Right kidney (tissue), 1 donor: ENCODE results near the gene PRTFDC1.
"Not testable (repeated sequence)": the region's sequence is repeated elsewhere in the genome, so short reads cannot be mapped to it uniquely, and the experiment has no call there.

Experiments
- DNase-seq: peaks from one replicate; pipeline ENCODE4 v3.0.0-alpha.2; 2016

Gene PRTFDC1

DNA sequence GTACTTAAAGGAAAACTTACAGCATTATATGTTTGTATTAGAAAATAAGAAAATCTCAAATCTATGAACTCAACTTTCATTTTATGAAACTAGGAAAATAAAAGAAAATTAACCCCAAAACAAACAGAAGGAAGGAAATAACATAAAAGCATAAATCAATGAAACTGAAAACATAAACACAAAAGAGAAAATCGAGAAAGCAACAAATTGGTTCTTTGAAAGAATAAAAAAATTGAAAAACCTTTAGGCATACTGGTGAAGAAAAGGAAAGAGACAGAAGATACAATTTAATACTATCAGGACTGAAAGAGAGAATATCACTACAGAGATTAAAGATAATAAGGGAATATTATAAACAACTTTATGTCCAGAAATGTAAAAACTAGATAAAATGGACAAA is 21.2 kb downstream of the PRTFDC1 start:
- no peak for DNase-seq

DNA sequence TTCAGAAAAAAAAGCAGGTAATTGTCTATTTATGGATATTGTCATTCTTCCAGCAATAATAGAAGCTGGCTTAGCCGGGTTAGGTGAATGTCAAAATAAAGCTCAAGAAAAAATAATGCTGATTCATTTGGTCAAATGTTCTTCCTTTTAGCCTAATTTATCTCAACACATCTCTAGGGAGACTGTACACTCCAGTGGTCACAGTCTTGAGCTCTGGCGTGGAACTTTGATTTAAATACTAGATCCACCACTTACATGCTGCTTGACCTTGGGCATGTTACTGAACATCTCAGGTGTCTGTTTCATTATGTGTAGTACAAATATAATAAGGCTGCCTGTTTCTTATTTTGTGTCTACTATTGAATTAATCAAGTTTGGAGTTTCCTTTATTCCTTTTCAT is 22.0 kb downstream of the PRTFDC1 start:
- DNase-seq, result no peak

DNA sequence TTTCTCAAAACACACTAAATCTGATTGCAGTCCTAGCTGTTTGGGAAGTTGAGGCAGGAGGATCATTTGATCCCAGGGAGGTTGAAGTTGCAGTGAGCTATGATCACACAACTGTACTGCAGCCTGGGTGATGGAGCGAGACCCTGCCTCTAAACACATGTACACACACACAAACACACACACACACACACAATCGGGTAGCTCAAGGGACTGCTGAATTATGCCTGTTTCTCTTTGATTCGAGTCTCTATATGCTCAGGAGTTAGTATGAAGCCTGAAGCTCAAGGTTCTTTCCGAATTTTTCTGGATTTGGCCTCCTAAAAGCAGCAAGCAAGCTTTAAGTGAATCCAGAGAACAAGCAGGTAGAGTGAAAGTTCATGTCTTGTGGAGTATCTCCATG is 22.5 kb downstream of the PRTFDC1 start:
- no peak for DNase-seq

DNA sequence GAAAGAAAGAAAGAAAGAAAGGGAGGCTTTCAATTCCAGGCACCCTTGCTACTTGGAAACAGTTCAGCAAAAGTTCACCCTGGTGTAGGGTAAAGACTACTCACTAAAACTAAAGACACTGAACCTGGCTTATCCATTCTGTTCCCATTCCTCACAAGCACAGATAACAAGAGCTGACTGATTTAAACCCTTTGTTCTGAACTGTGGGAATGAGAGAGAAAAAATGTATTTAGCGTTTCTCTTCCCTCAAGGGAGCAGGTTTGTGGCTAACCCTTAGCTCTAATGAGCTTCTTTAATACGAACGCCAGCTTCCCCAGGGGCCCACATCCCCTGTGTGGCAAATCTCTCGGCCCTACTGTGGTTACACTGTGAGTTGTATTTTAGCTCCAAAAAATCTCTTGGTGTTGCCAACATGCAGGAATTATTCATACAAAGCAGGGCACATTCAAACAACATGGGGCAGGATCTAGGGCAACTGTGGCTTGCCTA is 23.3 kb downstream of the PRTFDC1 start:
- DNase-seq, result no peak

DNA sequence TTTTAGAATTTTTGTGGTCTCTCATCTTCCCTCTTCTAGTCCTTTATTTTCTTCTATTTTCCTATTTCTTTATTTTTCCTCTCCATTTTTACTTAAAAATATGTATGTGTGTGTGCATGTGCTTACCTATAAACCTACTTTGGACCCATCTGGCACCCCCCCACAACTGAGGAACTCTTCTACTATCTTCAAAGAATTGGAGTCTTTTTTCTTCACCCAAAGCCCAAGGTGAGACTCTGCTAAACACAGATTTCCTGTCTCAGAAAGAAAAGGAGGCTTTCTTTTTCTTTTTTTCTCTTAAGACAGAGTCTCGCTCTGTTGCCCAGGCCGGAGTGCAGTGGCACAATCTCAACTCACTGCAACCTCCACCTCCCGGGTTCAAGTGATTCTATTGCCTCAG is 24.2 kb downstream of the PRTFDC1 start:
- DNase-seq, result no peak

DNA sequence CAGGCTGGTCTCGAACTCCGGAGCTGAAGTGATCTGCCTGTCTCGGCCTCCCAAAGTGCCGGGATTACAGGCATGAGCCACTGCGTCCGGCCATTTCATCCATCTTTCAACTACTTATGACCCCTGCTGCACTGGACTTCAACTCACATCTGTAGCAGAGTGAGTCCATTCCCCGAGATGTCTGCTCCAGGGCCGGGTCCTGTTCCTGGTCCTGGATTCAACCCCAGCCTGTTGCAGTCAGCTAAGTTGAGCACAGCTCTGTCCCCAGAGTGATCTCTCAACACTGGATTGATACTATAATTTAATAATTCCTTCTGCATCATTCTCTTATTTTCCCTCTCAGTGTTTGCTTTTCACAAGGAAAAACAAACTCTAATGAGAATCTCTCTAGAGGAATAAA is 25.8 kb downstream of the PRTFDC1 start:
- no peak for DNase-seq

DNA sequence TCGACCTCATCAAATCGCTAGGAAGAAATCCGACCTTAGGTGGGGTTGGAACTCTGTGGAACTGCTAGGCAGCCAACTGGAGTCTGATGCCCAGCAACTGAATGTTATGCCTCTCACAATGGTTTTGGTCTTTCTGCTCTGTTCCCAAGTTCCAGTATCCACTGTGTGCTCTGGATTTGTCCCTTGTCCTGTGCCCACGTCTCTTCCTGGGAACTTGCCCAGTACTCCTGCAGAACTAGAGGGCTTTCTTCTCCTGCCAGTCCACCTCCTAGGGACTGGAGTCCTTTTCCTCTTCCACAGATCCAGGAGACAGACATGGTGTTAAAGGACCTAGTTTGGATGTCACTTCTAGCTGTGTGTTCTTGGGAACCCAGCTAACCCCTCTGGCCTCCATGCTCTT is 26.6 kb downstream of the PRTFDC1 start:
- DNase-seq, result no peak

DNA sequence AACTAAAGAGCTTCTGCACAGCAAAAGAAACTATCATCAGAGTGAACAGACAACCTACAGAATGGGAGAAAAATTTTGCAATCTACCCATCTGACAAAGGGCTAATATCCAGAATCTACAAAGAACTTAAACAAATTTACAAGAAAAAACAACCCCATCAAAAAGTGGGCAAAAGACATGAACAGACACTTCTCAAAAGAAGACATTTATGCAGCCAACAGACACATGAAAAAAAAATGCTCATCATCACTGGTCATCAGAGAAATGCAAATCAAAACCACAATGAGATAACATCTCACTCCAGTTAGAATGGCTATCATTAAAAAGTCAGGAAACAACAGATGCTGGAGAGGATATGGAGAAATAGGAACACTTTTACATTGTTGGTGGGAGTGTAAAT is 27.9 kb downstream of the PRTFDC1 start:
- DNase-seq, result not testable (repeated sequence)

DNA sequence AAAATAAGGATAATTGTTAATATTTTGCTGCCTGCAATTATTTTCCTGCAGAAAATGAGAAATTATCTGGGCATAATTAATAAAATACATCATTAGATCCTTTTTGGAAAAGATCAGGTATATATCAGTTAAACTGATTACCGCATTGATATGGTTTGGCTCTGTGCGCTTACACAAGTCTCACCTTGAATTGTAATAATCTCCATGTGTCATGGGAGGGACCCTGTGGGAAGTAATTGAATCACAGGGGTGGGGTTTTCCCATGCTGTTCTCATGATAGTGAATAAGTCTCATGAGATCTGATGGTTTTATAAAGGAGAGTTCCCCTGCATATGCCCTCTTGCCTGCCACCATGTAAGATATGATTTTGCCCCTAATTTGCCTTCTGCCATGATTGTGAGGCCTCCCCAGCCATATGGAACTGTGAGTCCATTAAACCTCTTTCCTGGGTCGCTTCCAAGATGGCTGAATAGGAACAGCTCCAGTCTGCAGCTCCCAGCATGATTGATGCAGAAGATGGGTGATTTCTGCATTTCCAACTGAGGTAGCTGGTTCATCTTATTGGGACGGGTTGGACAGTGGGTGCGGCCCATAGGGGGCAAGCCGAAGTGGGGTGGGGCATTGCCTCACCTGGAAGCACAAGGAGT is 30.1 kb downstream of the PRTFDC1 start:
- DNase-seq, result not testable (repeated sequence)

DNA sequence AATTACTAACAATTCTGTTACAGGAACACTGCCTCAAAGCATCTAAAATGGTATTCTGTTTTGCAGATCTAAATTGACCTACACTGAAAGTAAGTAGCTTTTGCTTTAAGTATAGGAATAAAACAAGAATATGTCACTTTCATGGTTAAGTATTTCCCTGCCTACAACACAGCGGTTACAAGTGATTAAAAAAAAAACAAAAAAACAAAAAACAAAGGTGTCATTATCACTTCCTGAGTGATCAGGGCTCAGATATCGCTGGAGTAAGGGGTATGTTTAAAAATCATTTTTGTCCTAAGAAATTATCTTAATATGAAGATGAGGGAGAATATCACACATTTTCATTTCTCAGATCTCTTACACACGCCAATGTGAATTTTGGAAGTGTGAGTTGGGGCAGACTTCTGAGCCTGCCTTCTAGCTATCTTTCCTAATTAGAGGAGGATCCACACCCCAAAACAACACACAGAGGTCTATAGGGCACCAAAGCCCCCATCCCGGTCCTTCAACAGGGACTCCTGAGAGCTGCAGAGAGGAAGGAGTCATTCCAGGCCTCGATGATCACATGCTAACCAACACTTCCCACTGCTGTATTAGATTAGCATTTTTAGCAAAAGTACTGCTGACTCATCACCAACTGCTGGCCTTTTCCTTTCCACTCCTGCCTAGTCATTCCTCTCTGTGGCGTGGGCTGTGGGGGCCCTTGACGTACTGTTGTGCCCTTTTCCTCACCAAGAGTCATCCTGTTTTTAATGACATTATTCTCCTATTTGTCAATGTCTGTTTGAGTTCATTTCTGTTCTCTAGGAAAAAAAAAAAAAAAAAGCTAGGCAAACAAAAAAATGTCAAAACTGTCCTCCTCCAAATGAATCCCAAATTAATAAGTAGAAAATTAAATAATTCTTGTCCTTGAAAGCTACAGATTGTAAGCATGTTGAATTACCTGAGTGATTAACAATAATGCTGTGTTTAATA is 31.2 kb downstream of the PRTFDC1 start:
- no peak for DNase-seq

DNA sequence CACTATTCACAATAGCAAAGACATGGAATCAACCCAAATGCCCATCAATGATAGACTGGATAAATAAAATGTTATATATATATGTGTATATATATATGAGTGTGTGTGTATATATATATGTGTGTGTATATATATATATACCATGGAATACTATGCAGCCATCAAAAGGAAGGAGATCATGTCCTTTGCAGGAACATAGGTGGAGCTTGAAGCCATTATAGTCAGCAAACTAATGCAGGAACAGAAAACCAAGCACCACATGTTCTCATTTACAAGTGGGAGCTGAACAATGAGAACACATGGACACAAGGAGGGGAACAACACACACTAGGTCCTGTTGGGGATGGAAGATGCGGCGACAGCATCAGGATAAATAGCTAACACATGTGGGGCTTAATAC is 32.2 kb downstream of the PRTFDC1 start:
- not testable (repeated sequence) for DNase-seq

DNA sequence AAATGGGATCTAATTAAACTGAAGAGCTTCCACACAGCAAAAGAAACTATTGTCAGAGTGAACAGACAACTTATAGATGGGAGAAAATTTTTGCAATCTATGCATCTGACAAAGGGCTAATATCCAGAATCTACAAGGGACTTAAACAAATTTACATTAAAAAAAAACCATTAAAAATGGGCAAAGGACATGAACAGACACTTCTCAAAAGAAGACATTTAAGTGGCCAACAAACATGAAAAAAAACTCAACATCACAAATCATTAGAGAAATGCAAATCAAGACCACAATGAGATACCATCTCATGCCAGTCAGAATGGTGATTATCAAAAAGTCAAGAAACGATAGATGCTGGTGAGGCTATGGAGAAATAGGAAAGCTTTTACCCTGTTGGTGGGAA is 32.8 kb downstream of the PRTFDC1 start:
- not testable (repeated sequence) for DNase-seq

DNA sequence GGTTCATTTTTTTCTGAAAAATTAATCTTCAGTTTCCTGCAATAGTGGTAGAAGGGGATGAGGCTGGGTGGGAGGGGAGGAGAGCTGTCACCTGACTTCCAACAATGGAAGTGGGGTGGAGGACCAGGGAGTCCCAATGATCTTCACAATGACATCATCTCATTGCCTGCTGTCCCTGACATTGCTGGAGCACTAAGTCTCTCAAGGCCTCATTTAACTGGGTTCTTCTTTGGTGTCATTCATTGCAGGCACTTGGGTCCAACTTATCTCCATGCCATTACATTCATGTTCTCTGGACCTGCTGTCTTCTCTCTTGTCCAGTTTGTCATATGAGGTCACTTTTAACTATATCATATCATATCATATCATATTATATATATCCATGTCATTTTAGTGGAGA is 34.4 kb downstream of the PRTFDC1 start:
- DNase-seq, result no peak

DNA sequence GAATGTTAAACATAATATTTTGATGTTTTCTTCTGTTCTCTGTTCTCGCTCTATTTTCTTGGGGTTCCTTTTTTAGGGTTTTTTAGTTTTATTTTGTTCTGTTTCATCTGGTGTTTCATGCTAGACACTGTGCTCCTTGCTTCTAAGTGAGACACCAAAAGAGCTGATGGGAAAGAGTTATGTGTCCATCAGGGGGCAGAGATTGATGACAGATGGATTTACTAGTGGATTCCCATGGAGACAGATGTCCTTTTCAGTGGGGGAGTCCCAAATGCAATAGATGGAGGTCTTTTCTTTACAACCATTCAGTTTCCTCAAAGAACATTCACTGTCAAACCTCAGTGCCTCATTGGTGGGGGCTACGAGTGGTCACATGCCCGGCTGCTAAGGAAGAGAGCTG is 34.9 kb downstream of the PRTFDC1 start:
- DNase-seq, result no peak

DNA sequence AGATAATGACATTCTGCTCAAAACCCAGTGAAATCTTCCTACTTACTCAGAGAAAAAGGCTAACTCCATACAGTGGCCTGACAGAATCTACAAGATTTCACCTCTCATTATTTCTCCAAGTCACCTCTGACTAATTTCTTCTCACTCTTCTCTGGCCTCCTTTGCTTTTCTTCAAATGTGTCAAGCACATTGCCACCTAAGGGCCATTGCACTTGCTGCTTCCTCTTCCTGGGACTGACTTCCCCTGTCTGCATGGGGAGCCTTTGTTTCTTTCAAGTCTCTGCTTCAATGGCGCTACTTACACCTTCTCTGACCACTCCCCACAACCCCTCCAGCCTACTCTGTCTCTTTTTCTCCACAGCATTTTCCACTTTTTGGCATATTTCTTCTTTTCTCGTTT is 36.0 kb downstream of the PRTFDC1 start:
- DNase-seq, result no peak

DNA sequence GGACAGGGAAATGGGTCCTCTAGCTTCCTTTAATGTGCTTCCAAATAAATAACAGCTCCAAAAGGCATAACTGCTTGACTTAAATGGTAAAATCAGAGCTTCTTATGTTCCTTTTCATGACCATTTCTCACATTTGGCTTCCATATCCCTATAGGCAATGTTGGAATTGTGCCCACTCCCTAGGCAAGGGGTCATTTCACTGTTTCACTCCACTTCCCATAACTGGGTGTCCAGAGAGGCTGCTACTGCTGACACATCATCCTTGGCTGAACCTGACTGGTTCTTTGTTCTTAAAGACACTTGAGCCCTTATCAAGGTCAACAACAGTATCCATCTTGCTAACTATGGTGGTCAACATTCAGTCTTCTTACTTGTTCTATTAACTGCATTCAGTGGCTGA is 37.1 kb downstream of the PRTFDC1 start:
- DNase-seq, result no peak

DNA sequence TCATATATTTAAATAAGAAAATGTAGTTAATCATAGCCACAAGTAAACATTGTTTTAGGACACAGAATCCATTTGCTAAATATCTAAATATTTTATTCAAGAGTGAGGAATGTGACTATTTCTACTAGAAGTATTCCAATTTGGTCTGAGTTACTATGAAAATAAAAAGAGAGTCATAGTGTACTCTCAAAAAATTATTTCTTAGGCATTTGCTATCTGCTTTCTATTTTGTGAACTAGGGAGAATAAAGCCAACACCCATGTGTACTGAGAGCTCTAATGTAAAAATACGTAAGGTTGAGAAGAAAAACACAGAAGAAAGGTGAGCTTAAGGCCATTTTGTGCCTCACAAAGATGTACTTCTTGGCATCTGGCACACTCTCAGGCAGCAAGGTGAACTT is 38.3 kb downstream of the PRTFDC1 start:
- no peak for DNase-seq

DNA sequence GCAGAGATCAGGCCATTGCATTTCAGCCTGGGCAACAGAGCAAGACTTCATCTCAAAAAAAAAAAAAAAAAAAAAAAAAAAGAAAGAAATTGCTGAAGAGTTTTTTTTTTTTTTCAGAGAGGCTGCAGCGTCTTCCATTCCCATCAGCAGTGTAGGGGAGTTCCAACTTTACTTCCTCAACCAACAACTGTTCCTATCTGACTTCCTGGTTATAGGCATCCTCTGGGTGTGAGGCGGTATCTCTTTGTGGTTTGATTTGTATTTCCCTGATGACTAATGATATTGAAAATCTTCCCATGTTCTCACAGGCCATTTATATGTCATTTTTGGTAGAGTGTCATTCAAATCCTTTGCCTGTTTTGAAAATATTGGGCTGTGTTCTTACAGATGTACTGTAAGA is 40.2 kb downstream of the PRTFDC1 start:
- no peak for DNase-seq

DNA sequence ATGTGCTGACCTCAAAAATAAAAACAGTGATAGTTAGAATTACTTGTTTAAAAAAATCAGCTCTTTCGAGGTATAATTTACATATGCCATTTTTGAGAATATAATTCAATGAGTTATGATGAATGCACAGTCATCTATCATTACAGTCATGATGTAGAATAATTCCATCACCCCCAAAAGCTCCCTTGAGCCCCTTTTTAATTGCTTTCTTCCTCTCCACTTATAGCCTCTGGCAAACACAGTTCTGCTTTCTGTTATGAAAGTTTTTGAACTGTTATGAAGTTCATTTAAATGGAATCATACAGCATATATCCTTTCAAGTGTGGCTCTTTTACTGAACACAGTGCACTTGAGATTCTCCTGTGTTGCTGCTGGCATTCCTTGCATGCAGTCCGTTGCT is 41.4 kb downstream of the PRTFDC1 start:
- DNase-seq, result no peak

DNA sequence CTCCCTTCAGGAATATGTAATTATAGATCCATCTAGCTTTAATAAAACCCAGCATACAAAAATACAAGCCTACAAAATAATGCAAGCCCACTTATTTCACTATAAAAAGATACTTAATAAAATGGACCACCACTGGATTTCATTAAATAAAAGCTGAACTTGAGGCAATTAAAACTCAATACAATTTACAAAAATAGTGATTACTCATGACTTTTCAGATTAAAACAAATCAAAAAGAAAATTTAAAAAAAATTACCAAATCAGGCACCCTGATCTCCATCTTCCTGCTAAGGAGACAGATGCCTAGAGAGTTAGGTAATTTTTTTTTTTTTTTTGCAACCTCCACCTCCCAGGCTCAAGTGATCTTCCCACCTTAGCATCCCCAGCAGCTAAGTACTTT is 41.8 kb downstream of the PRTFDC1 start:
- no peak for DNase-seq

DNA sequence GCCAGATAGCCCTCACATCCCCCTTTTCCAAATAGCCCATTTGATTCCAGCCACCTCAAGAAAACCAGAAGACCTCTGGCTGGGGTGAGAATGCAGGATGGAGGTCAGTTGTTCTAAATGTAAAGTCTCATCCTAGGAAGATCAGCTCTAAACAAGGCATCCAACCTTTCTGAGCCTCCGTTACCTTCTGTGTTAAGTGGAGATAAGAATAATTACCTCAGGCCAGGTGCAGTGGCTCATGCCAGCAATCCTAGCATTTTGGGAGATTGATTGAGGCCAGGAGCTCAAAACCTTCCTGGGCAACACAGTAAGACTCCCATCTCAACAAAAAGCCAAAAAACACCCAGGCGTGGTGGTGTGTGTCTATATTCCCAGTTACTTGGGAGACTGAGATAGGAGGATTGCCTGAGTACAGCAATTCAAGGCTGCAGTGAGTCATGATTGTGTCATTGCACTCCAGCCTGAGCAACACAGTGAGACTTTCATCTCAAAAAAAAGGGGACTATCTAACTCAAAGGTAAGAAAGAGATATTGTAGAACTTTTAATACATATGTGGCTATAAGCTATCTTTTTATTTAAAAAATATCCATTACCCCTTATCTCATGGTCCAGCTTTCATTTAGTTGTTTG is 43.5 kb downstream of the PRTFDC1 start:
- DNase-seq, result no peak

DNA sequence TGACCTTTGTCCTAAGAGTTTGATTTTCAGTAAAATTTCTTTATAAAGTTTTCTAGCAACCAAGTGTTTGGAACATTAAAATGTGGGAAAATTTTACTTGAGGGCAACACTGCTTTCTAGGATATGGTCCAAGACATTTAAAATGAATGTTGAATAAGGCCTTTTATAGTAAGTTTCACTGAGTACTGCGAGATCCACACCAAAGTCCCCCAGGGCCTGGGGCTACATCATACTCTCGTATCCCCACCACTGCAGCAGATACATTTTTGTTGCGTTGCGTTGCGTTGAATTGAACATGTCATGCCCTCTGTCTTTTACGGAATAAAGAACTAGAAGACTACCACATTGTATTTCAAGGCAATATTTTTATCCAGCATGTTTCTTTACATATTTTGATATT is 44.5 kb downstream of the PRTFDC1 start:
- DNase-seq, result no peak

DNA sequence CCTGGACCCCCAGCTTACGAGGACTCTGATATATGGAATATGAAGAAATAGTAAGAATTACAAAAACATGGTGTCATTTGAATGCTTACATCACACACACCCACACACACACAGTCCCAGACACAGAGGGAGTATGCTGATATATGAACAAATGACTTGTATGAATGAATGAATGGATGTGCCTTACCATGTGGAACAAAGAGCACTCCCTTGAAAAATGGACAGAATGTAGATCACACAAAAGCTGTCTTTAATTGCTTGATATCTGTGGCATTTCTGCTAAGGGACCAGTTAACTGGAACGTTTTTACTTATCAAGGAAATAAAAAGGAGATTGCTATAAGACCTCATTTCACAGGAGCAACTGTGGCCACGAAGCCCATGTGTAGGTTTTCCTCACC is 46.0 kb downstream of the PRTFDC1 start:
- no peak for DNase-seq
